SIG-M5 (cell line): ENCODE results near the gene TUT1.
"Not testable (repeated sequence)": the region's sequence is repeated elsewhere in the genome, so short reads cannot be mapped to it uniquely, and the experiment has no call there.

Experiments
- DNase-seq: peaks from one replicate; lab custom pipeline; 2025; lab: John Stamatoyannopoulos, UW

TUT1 gene

GRCh38 chr11:62555464-62556107, 35.7 kb downstream of the TUT1 start:
- DNase-seq = peak; percentile 60

- DNase-seq = no peak
Observed at GRCh38 chr11:62554387-62555167, 36.7 kb downstream of the TUT1 start.

DNA sequence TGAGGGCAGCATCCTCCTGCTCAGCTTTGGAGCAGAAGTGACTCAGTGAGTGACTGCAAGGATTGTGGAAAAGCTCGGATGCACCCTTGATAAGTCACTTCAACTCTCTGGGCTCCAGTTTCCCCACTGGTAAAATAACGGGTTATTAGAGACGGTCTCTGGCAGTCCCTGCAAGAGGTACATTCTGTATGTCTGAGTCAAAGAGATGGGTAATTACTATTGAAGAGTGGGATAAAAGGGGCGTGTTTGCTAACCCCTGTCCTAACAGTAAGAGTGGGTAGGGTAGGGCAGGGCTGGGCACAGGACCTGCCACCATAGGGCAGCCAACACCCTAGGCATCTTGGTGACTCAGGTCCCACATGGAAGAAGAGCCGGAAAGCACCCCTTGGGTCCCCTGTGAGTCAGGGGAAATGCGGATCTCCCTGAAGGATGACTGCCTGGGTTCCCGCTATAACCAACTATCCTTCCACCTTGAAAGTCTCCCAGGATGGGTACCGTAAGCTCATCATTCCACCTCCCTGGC, 37.4 kb downstream of the TUT1 start:
- DNase-seq = no peak

DNA sequence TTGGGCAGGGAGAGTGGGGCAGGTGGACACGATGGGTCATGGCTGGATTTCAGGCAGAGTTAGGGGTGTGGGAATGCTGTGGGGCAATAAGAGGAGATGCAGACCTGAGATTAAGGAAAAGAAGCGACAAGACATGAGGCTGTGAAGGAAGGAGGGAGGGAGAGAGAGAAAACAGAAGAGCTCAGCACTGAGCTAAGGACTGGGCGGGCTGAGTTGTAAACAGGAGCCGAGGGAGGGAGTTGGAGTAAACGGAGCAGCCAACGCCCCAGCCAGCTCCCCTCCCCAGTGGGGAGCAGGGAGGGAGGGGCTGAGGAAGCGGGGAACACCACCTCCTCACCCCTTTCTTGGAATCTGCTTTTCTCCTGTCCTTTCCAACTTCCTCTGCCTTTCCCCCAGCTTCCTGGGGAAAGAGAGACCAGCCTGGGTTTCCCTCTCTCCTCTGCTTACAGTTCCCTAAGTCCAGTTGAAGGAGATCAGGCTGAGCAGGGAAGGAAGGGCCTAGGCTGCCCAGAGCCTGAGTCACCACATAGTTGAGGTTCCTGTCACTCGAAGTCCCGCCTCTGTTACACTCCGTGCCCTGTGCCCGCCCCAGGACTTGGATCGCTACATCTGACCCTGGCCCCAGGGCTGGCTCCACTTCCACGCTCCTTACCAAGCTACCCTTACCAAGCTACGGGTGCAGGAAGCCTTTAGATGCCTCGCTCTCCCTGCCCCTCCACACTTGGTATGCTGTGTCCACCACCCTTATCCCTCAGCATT, 38.1 kb downstream of the TUT1 start:
- no peak for DNase-seq

DNA sequence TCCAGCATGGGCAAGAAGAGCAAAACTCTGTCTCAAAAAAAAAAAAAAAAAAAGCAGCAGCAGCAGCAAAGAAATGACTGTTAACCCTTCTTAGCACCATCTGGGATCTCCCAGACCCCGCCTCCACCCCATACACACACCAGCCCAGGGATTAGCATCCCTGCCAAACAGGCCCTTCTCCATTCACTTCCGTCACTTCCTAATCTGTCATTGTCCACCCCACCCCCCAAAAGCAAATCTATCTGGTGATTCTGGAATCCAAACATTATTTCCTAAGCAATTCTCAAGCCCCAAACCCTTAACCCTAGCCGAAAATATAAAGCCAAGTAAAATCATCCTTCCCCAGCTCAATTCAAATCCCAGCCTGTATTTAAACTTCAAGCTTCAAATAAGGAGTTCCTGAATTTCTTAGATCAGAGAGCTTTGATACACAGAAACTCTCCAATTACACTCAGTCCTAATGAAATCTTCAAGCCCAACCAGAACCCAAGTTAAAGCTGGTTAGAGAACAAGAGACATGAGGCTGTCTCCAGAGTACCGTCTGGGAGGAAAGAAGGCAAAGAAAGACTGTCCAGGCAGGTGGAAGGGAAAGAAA, 38.7 kb downstream of the TUT1 start:
- no peak for DNase-seq

DNA sequence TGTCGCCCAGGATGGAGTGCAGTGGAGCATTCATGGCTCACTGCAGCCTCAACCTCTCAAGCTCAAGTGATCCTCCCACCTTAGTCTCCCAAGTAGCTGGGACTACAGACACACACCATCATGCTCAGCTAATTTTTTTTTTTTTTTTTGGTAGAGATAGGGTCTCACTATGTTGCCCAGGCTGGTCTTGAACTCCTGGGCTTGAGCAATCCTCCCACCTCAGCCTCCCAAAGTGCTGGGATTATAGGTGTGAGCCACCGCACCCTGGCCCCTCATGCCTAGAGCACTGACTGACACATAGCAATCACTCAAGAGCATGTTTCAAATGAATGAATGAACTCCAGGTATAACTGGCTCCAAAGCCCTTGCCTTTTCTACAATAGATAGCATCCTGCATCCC, 40.8 kb downstream of the TUT1 start:
- not testable (repeated sequence) for DNase-seq

DNA sequence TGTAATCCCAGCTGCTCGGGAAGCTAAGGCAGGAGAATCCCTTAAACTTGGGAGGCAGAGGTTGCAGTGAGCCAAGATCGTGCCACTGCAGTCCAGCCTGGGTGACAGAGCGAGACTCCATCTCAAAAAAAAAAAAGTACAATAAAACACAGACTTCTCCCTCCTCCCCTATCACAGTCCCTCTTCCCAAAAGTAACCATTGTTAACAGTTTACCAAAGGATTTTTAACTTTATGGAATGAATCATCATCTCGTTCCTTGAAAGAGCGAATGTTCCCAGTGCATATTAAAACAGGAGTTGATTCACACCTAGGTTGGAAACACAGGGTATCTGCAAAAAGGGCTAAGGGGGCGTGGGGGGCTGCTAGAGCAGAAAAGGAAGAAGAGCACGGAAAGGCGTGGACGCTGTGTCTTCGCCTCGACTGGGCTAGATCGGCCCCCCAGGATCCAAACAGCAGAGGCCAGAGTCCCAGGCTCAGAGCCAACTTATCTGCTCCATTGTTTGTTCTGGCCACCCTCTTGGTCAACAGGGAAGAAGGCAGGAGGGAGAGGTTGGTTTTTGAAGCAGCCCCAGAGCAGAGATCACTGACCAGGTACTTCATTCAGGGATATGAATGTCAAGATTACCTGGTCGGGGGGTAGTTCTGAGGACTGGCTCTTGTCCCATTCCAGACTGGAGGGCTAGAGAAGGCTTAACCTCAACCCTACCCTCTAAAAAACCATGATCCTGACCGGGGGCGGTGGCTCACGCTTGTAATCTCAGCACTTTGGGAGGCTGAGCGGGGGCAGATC, 42.6 kb downstream of the TUT1 start:
- DNase-seq = no peak

DNA sequence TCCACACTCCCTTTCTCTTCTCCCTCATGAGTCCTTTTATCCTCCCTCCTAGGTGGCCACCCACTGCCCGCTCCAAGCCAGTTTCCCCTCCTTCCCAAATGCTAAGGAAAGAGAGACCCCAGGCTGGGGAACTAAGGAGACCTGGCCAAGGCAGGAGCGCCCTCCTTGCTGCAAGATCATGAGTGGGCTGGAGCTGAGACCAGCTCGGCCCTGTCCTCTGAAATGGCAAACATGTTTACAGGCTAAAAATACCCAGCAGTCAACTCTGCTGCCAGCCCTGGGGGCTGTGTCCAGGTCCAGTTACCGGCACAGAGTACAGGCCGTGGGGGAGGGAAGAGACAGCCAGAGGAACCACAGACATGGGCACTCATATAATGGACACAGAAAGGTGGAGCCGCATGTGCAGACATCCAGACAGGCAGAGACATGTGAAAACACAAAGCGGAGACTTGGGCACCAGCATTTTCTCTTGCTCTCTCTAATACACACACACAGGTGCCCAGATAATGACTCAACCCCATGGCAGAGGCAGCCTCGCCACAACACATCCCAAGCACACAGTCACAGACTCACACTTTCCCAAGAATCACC, 43.5 kb downstream of the TUT1 start:
- no peak for DNase-seq

DNA sequence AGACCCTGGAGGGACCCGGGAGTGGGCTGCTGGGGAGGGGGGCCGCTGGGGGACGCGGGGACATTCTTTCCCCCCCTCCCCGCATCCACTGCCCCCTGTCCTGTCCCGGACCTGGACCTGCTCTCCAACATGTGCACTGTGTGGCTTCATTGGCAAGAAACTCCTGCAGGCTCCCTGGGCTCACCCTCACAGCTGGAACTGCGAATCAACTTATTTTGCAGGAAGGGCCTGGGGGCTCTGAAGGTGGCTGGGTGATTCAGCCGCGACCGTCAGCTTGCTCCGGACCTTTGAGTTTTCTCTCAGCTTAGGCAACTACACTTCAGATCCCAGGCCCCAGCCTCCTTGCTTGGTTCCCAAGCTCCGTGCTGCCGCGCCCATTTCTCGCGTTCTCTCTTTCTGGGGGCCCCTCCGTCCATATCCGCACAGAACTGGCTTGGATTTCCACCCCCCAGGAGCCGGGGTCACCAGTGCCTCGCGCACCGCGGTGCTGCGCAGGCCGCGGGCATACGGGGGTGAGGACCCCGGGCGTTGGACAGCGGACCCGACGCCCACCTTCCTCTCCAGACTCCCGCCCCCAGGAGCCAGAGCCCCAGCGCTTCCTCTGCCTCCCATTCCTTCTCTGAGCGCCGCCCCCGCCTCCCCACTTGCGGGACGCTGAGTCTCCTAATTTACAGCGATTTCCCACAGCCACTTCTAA, 44.2 kb downstream of the TUT1 start:
- DNase-seq = no peak

- no peak for DNase-seq
Observed at GRCh38 chr11:62546244-62546928, 44.9 kb downstream of the TUT1 start, which contains the start of gene AHNAK. TSS of gene AHNAK (minus strand) at chr11:62546806. CDS start at chr11:62536098, 10,708 bp downstream.

DNA sequence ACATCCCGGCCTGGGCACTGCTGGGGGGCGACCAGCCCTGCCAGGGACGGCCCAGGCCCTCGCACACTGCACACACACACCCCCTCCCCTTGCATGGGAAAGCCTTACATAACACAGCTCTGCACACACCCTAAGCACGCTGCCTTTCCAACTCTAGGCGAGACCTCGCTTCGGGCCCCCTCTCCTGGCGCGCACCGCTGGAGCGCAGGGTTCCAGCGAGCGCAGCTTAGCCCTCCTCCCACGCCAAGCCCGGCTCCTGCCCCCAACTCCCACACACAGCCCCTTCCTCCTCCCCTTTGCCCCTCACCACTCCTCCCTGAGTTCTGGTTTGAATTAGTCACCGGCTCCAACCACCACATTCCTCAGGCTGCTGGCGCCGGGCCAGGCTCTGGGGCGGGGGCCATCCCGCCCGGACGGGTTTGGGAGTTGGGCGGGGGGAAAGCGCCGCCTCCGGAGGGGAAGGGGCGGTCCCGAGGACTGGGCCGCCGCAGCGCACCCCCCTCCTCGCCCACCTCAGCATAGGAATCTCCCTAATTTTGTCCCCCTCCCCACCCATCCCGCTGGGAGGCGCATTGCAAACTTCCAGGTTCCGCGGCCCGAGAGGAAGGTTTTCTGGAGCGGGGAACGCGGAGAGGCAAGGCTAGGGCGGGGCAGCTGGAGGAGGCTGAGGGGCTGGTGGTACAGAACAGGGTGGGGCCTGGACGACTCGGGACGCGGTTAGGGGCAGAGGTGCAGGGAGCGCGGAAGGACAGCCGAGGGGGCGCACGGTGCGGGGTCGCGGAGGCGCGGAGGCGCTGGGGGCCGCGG, 45.7 kb downstream of the TUT1 start:
- DNase-seq = no peak

DNA sequence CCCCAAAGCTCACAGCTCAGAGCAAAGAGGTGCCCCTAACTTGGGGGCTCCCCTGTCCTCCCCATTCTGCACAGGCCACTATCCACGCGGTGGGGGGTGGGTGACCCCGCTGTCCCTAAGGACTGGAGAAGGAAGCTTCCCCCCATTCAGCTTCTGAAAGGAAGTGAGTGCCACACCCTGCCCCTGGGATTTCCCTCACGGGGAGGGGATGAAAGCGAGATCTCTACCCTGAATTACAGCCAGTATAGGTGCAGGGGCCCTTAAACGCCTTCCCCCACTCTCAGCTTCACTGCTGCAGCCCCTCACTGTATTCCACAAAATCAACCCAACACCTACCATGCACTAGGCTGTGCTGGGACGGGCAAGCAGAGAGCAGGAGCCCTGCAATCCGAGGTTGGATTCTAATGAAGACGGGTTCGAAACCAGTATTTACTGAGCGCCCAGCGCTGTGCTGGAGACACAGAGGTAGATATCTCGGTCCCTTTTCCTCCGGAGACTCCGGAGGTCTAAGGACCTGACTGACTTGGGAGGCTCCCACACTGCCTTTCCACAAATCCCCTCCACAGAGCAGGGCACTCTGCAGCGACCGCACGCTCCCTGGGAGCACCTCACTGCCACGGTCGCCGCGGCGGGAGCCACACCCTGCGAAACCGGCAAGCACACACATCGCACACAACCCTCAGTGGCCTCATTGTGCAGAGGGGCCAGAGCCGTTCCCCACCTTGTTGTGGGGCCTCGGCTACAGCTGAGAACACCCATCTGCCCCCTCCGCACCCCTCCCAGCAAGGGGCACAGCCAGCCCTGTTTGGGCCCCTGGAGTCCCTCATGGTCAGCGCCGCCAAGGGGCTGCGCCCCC, 46.5 kb downstream of the TUT1 start:
- no peak for DNase-seq

- DNase-seq = no peak
Observed at GRCh38 chr11:62543680-62544444, 47.5 kb downstream of the TUT1 start.

- no peak for DNase-seq
Observed at GRCh38 chr11:62542750-62543567, 48.4 kb downstream of the TUT1 start.

GRCh38 chr11:62542111-62542745, 49.1 kb downstream of the TUT1 start:
- no peak for DNase-seq
